HG03520 (cell line): ENCODE data around the gene ATXN7L1.

Source experiments
- ATAC-seq: cut with Tn5 transposase; IDR thresholded peaks from one replicate; pipeline ENCODE4 v1.9.1; 2021; ENCODE audit warnings: mild to moderate bottlenecking, moderate library complexity; ENCODE audit not compliant: unreplicated experiment

Gene ATXN7L1, protein sequence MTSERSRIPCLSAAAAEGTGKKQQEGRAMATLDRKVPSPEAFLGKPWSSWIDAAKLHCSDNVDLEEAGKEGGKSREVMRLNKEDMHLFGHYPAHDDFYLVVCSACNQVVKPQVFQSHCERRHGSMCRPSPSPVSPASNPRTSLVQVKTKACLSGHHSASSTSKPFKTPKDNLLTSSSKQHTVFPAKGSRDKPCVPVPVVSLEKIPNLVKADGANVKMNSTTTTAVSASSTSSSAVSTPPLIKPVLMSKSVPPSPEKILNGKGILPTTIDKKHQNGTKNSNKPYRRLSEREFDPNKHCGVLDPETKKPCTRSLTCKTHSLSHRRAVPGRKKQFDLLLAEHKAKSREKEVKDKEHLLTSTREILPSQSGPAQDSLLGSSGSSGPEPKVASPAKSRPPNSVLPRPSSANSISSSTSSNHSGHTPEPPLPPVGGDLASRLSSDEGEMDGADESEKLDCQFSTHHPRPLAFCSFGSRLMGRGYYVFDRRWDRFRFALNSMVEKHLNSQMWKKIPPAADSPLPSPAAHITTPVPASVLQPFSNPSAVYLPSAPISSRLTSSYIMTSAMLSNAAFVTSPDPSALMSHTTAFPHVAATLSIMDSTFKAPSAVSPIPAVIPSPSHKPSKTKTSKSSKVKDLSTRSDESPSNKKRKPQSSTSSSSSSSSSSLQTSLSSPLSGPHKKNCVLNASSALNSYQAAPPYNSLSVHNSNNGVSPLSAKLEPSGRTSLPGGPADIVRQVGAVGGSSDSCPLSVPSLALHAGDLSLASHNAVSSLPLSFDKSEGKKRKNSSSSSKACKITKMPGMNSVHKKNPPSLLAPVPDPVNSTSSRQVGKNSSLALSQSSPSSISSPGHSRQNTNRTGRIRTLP

DNA sequence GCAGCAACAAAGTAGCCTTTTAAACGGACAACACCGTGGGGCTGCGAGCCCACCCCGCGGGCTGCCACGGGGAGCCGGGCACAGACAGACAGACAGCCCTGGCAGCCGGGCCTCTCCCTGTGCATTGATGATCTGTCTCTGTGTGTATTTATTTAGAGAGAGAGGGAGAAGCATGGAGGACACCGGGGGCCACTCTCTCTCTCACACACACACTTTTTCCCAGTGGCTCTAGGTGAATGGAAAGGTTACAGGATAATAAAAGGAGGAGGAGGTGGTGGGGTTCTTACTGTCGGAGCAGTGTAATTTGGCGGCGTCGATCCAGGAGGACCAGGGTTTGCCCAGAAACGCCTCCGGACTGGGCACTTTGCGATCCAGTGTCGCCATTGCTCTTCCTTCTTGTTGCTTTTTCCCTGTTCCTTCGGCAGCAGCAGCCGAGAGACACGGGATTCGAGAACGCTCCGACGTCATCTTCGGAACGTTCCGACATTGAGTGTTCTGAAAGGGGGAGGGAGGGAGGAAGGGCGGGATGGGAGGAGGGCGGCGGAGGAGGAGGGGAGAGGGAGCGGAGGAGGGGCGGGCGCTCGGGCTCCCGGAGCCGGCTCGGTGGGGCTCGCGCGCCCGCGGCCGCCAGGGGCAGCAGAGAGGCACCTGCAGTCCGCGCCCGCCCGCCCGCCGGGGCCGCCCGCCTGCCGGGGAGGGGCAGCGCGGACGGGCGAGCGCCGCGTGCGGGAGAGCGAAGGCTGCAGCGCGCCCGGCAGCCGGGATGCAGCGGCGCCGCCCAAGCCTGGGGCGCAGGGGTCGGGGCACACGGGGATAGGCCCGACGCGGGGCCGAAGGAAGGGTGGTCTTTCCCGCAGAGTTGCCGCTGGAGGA lies at the start of gene ATXN7L1:
TSS of gene ATXN7L1 (minus strand) at position 509 of the 873 bp plus-strand sequence. CDS start at position 468, 41 bp downstream.
- peak; percentile 90 for ATAC-seq

DNA sequence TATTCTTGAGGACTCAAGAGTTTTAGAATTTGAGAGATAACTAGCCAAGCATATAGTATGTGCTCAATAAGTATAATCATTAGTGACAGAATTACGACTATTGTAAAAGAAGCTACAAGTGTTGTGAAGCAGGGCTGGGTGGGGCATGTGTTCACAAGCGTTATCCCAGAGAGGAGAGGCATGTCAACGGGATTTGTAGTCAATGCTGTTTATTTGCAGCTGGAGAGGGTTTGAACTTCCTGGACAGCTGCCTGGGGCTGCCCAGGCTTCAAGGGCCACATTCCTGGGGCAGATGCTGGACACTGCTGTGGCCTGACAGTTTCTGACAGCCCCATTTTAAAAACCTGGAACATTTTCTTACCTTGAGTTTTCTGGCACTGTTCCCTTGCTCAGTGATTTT lies 49.7 kb upstream of the ATXN7L1 start:
- ATAC-seq = no peak

GRCh38 chr7:105924945-105925344 lies 48.5 kb upstream of the ATXN7L1 start:
- ATAC-seq = no peak

DNA sequence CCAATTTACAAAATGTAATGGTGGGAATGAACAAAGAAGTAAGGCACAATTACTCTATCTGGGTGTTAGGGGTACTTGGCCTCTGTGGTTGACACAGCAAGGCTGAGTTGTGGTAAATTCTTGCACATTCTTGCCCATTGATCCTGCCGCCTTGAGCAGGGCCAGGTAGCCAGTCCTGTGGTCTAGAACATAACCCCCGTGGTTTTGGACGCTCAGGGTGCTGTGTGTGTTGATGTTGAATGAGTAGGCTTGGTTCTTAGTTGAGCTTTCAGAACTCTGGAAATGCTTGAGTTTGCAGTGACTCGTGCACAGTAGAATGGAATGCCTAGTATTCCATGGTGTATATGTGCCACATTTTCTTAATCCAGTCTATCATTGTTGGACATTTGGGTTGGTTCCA lies 44.4 kb upstream of the ATXN7L1 start:
- no peak for ATAC-seq

- no peak for ATAC-seq
Measured at GRCh38 chr7:105917659-105918058, 41.3 kb upstream of the ATXN7L1 start.

GRCh38 chr7:105916603-105917002 lies 40.2 kb upstream of the ATXN7L1 start:
- ATAC-seq = no peak

- ATAC-seq = no peak
Measured at GRCh38 chr7:105913947-105914346, 37.5 kb upstream of the ATXN7L1 start.

- no peak for ATAC-seq
Measured at GRCh38 chr7:105911961-105912575, 35.7 kb upstream of the ATXN7L1 start.

DNA sequence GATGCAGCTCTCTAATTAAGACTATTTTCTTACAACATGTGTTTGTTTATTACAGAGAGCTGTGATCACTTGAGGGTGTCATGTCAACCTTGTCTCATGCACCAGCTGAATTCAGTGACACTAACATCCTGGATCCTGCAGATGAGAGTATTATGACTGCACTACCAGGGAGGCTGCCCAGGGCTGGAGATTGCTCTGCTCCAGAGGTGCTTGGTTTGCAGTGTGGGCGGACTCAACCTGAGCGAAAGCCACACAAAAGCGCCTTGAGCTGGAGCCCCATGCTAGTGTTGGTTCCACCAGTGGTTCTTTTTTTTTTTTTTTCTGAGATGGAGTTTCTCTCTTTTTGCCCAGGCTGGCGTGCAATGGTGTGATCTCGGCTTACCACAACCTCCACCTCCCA lies 33.8 kb upstream of the ATXN7L1 start:
- ATAC-seq = no peak

DNA sequence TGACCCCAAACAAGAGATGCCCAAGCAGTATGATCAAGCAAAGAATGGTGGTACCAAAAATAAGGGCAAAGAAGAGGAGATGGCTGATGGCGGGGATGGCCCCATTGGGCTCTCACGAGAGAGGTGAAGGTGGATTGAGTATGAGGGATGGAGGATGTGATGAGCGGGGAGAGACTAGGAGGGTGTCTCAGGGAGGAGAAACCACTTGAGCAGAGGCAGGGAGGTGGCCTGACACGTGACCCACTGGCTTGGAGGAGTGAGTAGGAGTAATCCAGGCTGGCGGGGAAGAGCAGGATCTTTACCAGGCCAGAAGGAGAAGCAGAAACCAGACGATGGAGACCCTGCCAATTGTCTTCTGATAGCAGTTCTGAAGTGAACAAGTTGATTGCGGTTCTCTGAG lies 33.3 kb upstream of the ATXN7L1 start:
- no peak for ATAC-seq

DNA sequence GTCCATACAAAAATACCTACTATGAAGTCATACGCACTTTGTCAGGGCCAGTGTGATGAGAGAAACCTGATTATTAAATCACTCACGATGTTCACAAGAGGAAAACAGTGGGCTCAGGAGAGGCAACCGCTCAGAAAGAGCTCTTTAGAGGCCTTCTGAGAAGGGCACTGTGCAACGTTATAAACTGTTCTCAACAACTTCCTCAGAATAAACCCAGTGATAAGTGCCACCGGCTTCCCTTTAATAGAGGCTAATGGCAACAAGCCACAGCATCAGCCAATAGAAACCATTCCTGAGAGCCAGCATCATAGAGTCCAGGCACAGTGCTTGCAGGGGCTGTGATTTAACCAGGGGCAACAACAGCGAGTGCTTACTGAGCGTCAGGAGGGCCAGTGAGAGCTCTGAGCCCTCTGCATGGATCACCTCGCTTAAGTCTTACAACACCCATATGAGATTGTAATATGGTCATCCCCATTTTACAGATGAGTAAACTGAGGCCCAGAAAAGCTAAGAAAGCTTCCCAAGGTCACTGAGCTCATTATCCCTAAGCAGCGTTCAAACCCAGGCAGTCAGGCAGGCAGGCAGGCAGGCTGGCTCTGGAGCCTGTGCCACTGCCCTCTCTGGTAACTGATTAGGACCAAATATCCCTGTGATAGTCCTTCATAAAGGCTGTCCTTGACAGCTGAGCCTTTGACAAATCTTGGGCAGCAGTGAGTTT lies 30.9 kb upstream of the ATXN7L1 start:
- ATAC-seq = no peak

DNA sequence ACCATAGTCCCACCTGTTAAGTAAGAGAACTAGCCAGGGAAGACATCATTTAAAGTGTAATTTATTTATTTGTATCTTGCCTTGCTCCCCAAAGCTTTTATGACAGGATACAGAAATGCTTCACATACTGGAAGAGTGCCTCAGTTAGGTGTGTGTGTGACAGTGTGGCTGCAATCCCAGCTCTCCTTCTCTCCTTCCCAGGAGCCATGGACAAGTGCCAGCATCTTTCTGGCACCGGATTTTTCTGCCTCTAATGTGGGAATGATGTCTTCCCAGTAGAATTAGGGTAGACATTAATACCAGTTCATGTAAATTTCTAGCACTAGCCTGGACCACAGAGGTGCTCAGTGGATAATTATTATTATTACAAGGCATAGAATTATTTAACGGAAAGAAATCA lies 30.3 kb upstream of the ATXN7L1 start:
- no peak for ATAC-seq

DNA sequence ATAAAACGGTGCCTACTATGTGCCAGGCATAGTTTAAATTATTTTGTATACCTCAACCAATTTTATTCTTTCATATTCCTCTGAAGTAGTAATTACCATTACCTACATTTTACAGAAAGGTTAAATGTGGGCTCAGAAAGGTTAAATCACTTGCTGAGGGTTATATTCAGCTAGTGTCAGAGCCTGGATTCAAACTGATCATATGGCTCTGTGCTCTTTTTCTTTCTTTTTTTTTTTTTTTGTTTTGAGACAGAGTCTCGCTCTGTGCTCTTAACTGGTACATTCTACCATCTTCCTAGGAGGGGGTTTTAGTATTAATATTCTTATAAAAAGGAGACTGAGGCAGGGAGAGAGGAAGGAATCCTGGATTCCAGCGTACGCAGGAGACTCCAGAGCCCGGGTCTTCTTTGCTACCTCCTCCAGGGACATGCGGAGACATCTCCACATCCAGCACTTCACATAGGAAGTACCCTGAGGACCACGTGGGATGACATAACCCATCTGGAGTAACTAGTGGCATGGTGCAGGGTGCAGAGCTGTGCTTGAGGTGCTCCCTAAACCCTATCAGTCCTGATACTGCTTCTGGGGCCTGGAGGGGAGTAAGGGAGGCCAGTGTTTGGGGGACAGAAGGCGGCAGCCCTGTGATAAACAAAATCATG lies 29.6 kb upstream of the ATXN7L1 start:
- ATAC-seq = no peak

DNA sequence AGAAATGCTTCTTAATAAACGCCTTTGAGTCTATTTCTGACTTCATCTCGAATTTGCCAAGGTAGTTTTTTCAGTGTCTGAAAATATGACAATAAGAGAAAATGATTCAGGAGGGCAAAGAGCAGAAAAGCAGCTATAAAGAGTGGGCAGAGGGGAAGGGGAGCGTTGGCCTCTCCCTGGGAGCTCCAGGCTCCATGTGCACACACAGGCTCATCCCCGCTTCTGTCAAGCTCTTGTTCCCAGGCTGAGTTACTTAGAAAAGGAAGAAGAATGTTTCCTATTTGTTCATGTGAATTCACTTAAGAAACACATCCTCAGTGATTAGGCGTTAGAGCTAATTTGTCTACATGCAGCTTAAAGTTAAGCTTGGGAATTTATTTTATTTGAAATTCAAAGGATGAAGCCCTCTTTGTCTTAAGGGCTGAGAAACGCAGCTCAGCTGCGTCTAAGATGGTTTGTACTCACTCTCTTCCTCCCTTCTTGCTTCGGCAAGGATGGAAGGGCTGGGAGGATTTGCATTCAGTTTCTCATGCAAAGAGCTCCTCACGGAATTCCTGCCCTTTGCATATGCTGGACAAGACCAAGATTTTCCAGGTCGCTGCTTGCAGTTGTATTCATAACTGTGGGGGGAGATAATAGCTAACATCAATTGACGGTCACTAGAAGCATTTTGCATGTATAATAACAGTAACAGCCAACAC lies 29.0 kb upstream of the ATXN7L1 start:
- no peak for ATAC-seq

DNA sequence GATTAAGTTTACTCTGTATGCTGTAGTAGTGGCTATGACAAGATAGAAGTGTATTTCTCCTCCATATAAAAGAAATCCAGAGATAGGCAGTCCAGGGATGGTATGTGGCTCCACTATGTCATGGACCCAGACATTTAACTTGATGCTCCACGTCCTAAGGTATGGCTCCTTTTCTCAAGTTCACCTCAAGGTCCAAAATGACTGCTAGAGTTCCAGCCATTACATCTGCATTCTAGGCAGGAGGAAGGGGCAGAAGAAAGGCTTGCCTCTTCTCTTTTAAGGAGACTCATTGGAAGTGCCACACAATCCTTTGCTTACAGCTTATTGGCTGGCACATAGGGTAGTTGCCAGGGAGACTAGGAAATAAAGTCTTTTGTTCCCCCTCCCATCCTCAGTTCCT lies 27.7 kb upstream of the ATXN7L1 start:
- ATAC-seq = no peak

GRCh38 chr7:105902325-105902911 lies 26.0 kb upstream of the ATXN7L1 start:
- ATAC-seq = no peak

GRCh38 chr7:105897999-105898398 lies 21.6 kb upstream of the ATXN7L1 start:
- no peak for ATAC-seq

DNA sequence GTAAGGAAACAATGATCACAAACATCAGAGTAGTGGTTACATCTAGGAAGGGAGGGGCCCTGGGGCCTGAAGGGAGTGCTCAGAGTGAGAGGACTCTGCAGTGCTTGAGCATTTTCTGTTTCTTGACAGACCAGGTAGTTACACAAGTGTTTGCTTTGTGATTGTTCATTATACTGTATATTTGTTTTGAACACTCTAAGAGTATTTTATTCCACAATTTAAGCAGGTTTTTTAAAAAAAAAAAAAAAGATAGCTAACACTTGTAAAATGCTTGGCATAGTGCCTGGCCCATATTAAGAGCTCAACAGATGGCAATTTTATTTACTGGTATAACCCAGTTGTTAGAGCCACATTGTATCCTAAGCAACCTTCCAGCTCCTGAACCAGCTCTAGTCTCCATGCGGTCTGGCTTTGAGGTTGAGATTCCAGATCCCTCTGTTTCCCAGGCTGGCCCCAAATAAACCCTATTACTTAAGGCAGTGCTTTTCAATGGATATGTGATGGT lies 20.1 kb upstream of the ATXN7L1 start:
- ATAC-seq = no peak
